GM06990 (cell line): ENCODE results near the gene ARHGAP8.

Experiments used
- DNase-seq: peaks from one replicate; pipeline ENCODE4 v3.0.0-alpha.2; 2011; ENCODE audit not compliant: insufficient read length; ENCODE audit errors: extremely low read depth
- H3K27me3 ChIP-seq: replicated peaks from 2 replicates; pipeline ENCODE4 v1.6.0; 2011; ENCODE audit warnings: low read length; ENCODE audit not compliant: control insufficient read depth, insufficient read depth
- H3K36me3 ChIP-seq: 2 replicates; pipeline ENCODE4 v1.5.1; 2011; ENCODE audit warnings: low read length; ENCODE audit not compliant: control insufficient read depth, insufficient read depth
- H3K4me3 ChIP-seq: replicated peaks from 2 replicates; pipeline ENCODE4 v1.5.1; 2011; ENCODE audit warnings: low read depth, mild to moderate bottlenecking, control low read depth, low read length
- CTCF ChIP-seq: IDR thresholded peaks from 2 replicates; pipeline ENCODE4 v1.5.1; 2011; ENCODE audit warnings: low read length, control low read depth, mild to moderate bottlenecking, inconsistent platforms; ENCODE audit not compliant: insufficient read depth, poor library complexity, severe bottlenecking

Gene ARHGAP8

DNA sequence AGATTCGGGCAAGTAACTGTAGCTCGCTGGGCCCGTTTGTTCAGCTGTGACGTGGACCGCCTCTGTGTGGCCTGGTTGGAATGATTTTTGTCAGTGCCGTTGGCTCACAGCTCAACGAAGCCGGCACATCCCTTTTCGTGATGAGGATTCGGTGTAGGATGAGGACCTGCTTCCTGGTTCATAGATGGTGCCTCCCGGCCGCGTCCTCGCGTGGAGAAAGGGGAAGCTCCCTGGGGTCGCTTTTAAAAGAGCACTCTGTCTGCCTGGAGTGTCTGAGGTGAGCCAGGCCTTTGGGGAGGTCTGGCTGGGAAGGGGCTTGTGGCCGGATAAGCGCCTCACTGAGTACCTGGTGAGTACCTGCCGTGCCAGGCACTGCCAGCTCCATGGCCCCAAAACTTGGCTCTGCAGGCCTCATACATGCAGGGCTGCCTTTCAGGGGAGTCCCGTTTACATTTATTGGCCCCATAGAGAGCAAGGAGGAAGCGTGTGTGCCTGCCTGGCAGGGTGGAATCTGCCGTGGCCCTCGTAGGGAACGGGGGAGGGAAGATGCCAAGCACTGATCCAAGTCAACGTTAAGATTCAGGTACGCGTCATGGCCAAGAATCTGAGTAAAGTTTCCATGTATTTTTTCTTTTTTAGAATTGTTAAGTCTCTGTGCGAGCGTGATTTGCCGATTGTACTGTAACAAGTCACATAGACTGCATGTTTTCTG lies 88.4 kb downstream of the ARHGAP8 start:
- H3K4me3 ChIP-seq, result no peak overlapping the region
- TF ChIP-seq CTCF, result no peak
- no peaks in the 10 kb centered on the region for H3K27me3 ChIP-seq
- H3K36me3 ChIP-seq, result no peaks in the 10 kb centered on the region
- DNase-seq, result no peak

- DNase-seq, result no peak
- Histone ChIP-seq H3K27me3 (no peaks in the 10 kb centered on the region), H3K4me3 (no peak overlapping the region), H3K36me3 (no peaks in the 10 kb centered on the region)
- no peak for TF ChIP-seq CTCF
Observed at GRCh38 chr22:44842417-44842816, 90.0 kb downstream of the ARHGAP8 start.

DNA sequence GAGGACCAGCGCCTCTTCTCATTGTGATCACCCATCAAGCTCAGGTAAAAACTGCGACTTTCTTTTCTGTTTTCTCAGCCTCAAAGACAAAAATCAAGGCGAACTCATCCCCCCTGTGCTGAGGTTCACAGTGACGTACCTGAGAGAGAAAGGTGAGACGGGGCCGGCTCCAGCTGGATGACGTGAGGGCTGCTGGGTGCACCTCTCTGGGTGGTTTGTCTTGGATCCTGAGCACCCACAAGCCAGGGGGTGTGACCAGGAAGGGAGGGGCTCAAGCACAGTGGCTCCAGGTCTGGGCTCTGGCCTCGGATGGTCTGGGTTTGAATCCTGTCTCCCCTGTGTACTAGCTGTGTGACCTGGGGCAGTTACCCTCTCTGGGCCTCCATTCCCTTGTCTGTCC lies 92.8 kb downstream of the ARHGAP8 start:
- Histone ChIP-seq H3K36me3 (no peaks in the 10 kb centered on the region), H3K4me3 (no peak overlapping the region), H3K27me3 (no peaks in the 10 kb centered on the region)
- no peak for TF ChIP-seq CTCF
- DNase-seq, result no peak

DNA sequence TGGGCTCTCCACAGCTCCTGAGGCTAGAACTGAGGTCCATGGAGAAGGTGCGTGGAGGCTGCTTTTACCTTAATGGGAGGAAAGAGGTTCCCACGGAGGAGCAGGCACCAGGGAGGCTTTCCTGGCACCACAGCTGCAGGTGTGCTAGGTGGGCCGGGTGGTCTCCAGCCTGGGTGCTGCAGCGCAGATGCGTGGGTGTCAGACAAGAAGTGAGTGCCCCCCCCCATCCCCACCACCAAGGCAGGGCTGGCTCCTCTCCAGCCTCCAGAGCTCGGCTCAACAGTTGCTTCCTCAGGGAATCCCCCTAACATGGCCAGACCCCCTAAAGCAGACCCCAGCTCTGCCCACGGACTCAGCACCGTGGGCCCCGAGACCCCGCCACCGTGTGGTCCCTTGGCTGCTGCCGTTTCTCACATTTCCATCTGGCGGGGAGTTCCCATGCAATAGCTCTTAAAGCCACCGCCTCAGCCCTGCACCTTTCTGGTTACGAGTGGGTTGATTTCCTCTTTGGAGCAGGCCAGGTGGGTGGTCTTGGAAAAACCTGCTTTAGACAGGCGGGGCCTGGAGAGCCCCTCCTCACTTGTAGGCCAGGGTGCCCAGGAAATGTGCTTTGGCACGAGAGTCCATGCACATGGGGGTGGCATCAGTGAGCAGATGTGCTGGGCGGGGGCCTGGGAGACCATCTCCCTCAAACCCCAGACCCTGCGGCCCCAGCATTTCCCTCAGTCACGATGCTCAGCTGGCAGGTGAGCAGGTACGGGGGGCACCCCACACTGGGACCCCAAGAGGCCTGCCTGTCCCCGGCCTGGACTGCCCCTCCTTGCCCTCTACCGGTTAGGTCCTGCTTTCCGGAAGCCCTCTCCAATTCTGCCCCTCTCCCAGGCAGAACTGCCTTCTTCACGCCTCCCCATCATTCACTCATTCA lies 93.7 kb downstream of the ARHGAP8 start:
- TF ChIP-seq CTCF, result no peak
- Histone ChIP-seq H3K36me3 (no peaks in the 10 kb centered on the region), H3K4me3 (no peak overlapping the region), H3K27me3 (no peaks in the 10 kb centered on the region)
- no peak for DNase-seq

DNA sequence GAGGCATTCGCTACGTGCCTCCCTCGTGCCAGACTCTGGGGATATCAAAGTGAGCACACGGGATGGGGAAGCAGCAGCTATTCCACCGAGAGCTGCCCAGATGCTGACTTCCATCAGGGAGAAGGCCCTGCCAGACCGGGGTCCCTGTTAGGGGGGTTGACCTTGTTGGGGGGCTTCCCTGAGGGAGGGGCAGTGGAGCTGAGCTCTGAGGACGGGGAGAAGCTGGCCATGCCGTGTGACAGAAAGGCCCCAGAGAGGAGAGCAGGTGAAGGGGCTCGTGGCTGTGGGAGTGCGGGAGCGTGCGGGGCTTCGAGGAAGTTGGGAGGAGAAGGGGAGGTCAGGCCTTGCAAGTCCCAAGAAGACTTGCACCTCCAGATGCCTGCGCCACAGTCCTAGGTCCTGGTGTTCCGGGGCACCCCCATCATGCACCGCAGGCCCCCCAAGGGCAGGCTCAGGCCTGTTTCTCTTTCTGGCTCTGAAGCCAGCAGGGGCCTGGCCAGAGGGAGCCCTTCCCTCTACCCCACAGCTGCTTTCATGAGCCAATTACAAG lies 94.4 kb downstream of the ARHGAP8 start:
- no peaks in the 10 kb centered on the region for H3K27me3 ChIP-seq
- H3K4me3 ChIP-seq, result no peak overlapping the region
- DNase-seq, result no peak
- TF ChIP-seq CTCF, result no peak
- H3K36me3 ChIP-seq, result no peaks in the 10 kb centered on the region
